CD14-positive monocyte (primary cell): ENCODE data around the gene LHX4. TPM values are rescaled to one million over a fixed set of nuclear protein-coding genes. Genes with fewer than 3 reads are reported as not detected.

ENCODE experiments used
- DNase-seq, 3 donors: peaks; one replicate each; pipeline ENCODE4 v3.0.0-alpha.2; 2011 to 2022
- H2AFZ ChIP-seq: 2 replicates; pipeline ENCODE4 v1.6.0; 2012; ENCODE audit warnings: mild to moderate bottlenecking, low read depth, low read length, inconsistent platforms; ENCODE audit not compliant: insufficient read depth, poor library complexity, severe bottlenecking
- H3K27ac ChIP-seq, 2 donors: 1 replicate in 1 of 2; 2 replicates in 1 of 2; pipeline ENCODE4 v1.5.1; 2012 to 2013; ENCODE audit warnings: low read length in 2 of 2, control low read depth in 1 of 2, inconsistent platforms in 1 of 2, low read depth in 1 of 2, mild to moderate bottlenecking in 1 of 2
- H3K27me3 ChIP-seq, 2 donors: one replicate each; pipeline versions ENCODE4 v1.6.0 to v1.6.1; 2011 to 2013; ENCODE audit warnings: low read length in 2 of 2; ENCODE audit not compliant: control insufficient read depth in 2 of 2, insufficient read depth in 2 of 2
- H3K36me3 ChIP-seq, 2 donors: replicated peaks in 1 of 2; 1 replicate in 1 of 2; 2 replicates in 1 of 2; pipeline versions ENCODE4 v1.5.1 to v1.6.1; 2012 to 2013; ENCODE audit warnings: low read length in 2 of 2, control low read depth in 1 of 2, inconsistent platforms in 1 of 2, mild to moderate bottlenecking in 1 of 2; ENCODE audit not compliant: insufficient read depth in 2 of 2, control insufficient read depth in 1 of 2
- H3K4me1 ChIP-seq, 2 donors: 1 replicate in 1 of 2; 2 replicates in 1 of 2; pipeline versions ENCODE4 v1.5.1 to v1.6.1; 2012 to 2013; ENCODE audit warnings: low read length in 2 of 2, control low read depth in 1 of 2, inconsistent platforms in 1 of 2, mild to moderate bottlenecking in 1 of 2, moderate library complexity in 1 of 2; ENCODE audit not compliant: insufficient read depth in 2 of 2, control insufficient read depth in 1 of 2
- H3K4me2 ChIP-seq: replicated peaks from 2 replicates; pipeline ENCODE3; 2012; ENCODE audit warnings: low read length, moderate library complexity, mild to moderate bottlenecking; ENCODE audit not compliant: poor library complexity, severe bottlenecking; ENCODE audit errors: extremely low read depth
- H3K4me3 ChIP-seq, 3 experiments: fragments of 200-600 bp in 1 of 3; sonication (generic) in 1 of 3; replicated peaks in 1 of 3; 1 replicate in 2 of 3; 2 replicates in 1 of 3; pipeline ENCODE4 v1.5.1; 2011 to 2013; ENCODE audit warnings: low read length in 3 of 3, mild to moderate bottlenecking in 3 of 3, control low read depth in 2 of 3, low read depth in 2 of 3, inconsistent platforms in 1 of 3, moderate library complexity in 1 of 3
- H3K79me2 ChIP-seq: 2 replicates; pipeline ENCODE4 v1.6.0; 2012; ENCODE audit warnings: mild to moderate bottlenecking, control low read depth, inconsistent platforms, low read length, moderate library complexity; ENCODE audit not compliant: insufficient read depth
- H3K9ac ChIP-seq: 2 replicates; pipeline ENCODE4 v1.6.0; 2017; ENCODE audit warnings: low read length, mild to moderate bottlenecking; ENCODE audit not compliant: insufficient read depth, poor library complexity, severe bottlenecking
- H3K9me3 ChIP-seq, 2 donors: replicated peaks in 1 of 2; 1 replicate in 1 of 2; 2 replicates in 1 of 2; pipeline versions ENCODE4 v1.5.1 to v1.6.1; 2012 to 2013; ENCODE audit warnings: low read length in 2 of 2, control low read depth in 1 of 2; ENCODE audit not compliant: control insufficient read depth in 1 of 2, insufficient read depth in 1 of 2
- H4K20me1 ChIP-seq: 2 replicates; pipeline ENCODE4 v1.6.0; 2012; ENCODE audit warnings: mild to moderate bottlenecking, low read length, control low read depth, moderate library complexity; ENCODE audit not compliant: insufficient read depth
- H3K27ac Mint-ChIP-seq, 7 donors: one replicate each; pipeline ENCODE4 v1.8.0; 2020; ENCODE audit warnings: mild to moderate bottlenecking in 7 of 7, mixed read lengths in 7 of 7, moderate library complexity in 6 of 7, inconsistent platforms in 2 of 7
- H3K27me3 Mint-ChIP-seq, 3 donors: one replicate each; pipeline ENCODE4 v1.8.0; 2021 to 2022; ENCODE audit warnings: low read depth in 3 of 3, mild to moderate bottlenecking in 3 of 3, mixed read lengths in 3 of 3, moderate library complexity in 3 of 3, inconsistent platforms in 1 of 3
- H3K36me3 Mint-ChIP-seq, 2 donors: one replicate each; pipeline ENCODE4 v1.8.0; 2020; ENCODE audit warnings: mixed read lengths in 2 of 2, inconsistent platforms in 1 of 2, mild to moderate bottlenecking in 1 of 2
- H3K4me1 Mint-ChIP-seq: one replicate; pipeline ENCODE4 v1.8.0; 2020; ENCODE audit warnings: mild to moderate bottlenecking, mixed read lengths
- H3K4me3 Mint-ChIP-seq, 2 donors: one replicate each; pipeline ENCODE4 v1.8.0; 2020; ENCODE audit warnings: mild to moderate bottlenecking in 2 of 2, mixed read lengths in 2 of 2, moderate library complexity in 1 of 2
- H3K9me3 Mint-ChIP-seq, 7 donors: one replicate each; pipeline ENCODE4 v1.8.0; 2020 to 2022; ENCODE audit warnings: mixed read lengths in 7 of 7, mild to moderate bottlenecking in 6 of 7, moderate library complexity in 6 of 7, inconsistent platforms in 2 of 7
- WGBS: methylation state at CpG from one replicate; pipeline ENCODE4 v1.1.5; 2013; ENCODE audit warnings: missing lambda C conversion rate; ENCODE audit not compliant: insufficient coverage; 5-methylcytosine and 5-hydroxymethylcytosine counted together
- intact Hi-C, 2 donors: fragments of 100-400 bp; cut with micrococcal nuclease; formaldehyde crosslinking; loops; one replicate each; pipeline versions ENCODE4 v1.15.0 to v1.15.1; 2023
- polyA plus RNA-seq, 3 donors: library from polyadenylated mRNA; depleted of rRNA in 1 of 3; unstranded in 2 of 3; stranded (reverse) in 1 of 3; fragments of 300-500 nt in 2 of 3; fragments of >200 nt in 1 of 3; fragmentation: Illumina TruSeq in 2 of 3; gene quantifications; 1 replicate in 2 of 3; 2 replicates in 1 of 3; pipeline ENCODE4 v1.2.3, GENCODE V29; 2012 to 2021
- TF ChIP-seq, protein P1 (sequence below): fragments of 200-600 bp; IDR thresholded peaks from one replicate; pipeline ENCODE4 v1.8.0; 2022; ENCODE audit warnings: antibody characterized with exemption, mild to moderate bottlenecking

Gene LHX4
- polyA plus RNA-seq, 3 donors: not detected

DNA sequence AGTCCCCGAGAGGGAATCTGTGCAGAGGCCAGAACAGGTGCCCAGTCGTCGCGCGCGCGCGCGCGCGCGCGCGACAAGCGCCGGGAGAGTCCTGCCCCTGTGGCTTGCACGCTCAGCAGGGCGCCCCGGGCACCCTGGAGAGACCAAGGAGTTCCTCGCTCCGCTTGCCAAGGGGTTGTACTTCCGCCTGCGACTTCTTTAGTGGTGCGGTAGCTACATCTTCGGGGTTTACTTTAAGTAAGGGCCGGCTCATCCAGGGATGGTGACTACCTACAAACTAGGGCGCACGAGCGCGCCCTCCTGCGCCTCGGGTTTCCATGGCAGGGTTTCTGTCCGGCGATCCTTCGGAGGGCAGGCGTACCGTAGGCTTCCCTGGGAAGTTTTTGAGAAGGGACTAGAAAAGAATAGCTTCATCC, 1.4 kb downstream of the LHX4 start:
- Mint-ChIP-seq H3K4me3 (peak overlapping the region; percentile 80 to 92), H3K4me1 (peaks cover 67% of the 10 kb centered on the region), H3K9me3 (peaks cover 0 to 50% (median 18%) of the 10 kb centered on the region in 7 donors), H3K36me3 (peaks cover 8 to 11% of the 10 kb centered on the region in 2 donors), H3K27ac (peak overlapping the region in 2 of 7 donors; percentile 1 to 58), H3K27me3 (peaks cover 88 to 97% (median 89%) of the 10 kb centered on the region in 3 donors)
- Histone ChIP-seq H3K4me2 (peak overlapping the region; percentile 96), H3K36me3 (no peaks in the 10 kb centered on the region), H3K79me2 (no peaks in the 10 kb centered on the region), H4K20me1 (no peaks in the 10 kb centered on the region), H3K4me3 (peak overlapping the region; percentile 49 to 81 (median 51)), H3K27me3 (peaks cover 79 to 93% of the 10 kb centered on the region in 2 donors), H2AFZ (peak overlapping the region; percentile 77), H3K27ac (no peak overlapping the region), H3K9me3 (peaks cover 2 to 38% of the 10 kb centered on the region in 2 donors), H3K4me1 (peaks cover 50 to 66% of the 10 kb centered on the region in 2 donors), H3K9ac (no peak overlapping the region)
- under 1% methylated on average over 37 of the region's 37 CpGs for WGBS
- intact Hi-C loops: no loop called here
- DNase-seq: peak in 2 of 3 donors; percentile 47 to 62
- TF ChIP-seq, protein P1, sequence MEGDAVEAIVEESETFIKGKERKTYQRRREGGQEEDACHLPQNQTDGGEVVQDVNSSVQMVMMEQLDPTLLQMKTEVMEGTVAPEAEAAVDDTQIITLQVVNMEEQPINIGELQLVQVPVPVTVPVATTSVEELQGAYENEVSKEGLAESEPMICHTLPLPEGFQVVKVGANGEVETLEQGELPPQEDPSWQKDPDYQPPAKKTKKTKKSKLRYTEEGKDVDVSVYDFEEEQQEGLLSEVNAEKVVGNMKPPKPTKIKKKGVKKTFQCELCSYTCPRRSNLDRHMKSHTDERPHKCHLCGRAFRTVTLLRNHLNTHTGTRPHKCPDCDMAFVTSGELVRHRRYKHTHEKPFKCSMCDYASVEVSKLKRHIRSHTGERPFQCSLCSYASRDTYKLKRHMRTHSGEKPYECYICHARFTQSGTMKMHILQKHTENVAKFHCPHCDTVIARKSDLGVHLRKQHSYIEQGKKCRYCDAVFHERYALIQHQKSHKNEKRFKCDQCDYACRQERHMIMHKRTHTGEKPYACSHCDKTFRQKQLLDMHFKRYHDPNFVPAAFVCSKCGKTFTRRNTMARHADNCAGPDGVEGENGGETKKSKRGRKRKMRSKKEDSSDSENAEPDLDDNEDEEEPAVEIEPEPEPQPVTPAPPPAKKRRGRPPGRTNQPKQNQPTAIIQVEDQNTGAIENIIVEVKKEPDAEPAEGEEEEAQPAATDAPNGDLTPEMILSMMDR: no peak

DNA sequence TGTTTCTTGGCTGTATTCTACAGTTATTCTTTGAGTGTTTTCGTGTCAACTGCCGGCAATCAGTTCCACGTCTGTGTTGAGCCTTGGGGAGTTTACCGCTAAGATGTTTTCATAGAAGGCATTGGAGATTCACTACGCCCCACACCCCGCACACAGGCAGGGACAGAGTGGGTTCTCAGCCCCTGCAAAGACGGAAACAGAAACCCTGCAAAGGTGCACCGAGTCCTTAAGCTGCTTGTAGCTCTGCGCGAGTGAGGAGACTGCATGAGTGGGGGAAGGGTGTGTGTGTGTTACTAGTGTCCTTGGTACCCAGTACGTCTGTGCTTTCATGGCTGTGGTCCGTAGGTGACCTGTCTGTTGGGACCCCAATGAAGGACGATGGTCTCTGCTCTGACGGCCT, 1.9 kb downstream of the LHX4 start:
- peaks cover 79 to 93% of the 10 kb centered on the region in 2 donors for H3K27me3 ChIP-seq
- WGBS: 7% methylated on average over 7 of the region's 14 CpGs

More for the DNA sequence above, 1.9 kb downstream of the LHX4 start:
- Histone ChIP-seq H3K79me2 (no peaks in the 10 kb centered on the region), H3K27ac (no peak overlapping the region), H3K9ac (no peak overlapping the region), H4K20me1 (no peaks in the 10 kb centered on the region), H2AFZ (no peak overlapping the region), H3K4me2 (peak overlapping the region; percentile 96), H3K9me3 (peaks cover 2 to 39% of the 10 kb centered on the region in 2 donors), H3K36me3 (no peaks in the 10 kb centered on the region), H3K4me3 (peak overlapping the region in 1 of 3 experiments; percentile 81), H3K4me1 (peaks cover 50 to 66% of the 10 kb centered on the region in 2 donors)
- H3K36me3 Mint-ChIP-seq: peaks cover 8 to 12% of the 10 kb centered on the region in 2 donors
- H3K4me3 Mint-ChIP-seq: peak overlapping the region; percentile 80 to 92
- TF ChIP-seq, protein P1: no peak
- H3K27ac Mint-ChIP-seq: no peak overlapping the region
- peaks cover 0 to 49% (median 19%) of the 10 kb centered on the region in 7 donors for H3K9me3 Mint-ChIP-seq
- H3K4me1 Mint-ChIP-seq: peaks cover 68% of the 10 kb centered on the region
- H3K27me3 Mint-ChIP-seq: peaks cover 88 to 97% (median 89%) of the 10 kb centered on the region in 3 donors
- no peak for DNase-seq
- intact Hi-C loops: no loop called here
